GM21447 (cell line): ENCODE results near the gene FOXRED1.

ENCODE experiments used
- ATAC-seq: cut with Tn5 transposase; IDR thresholded peaks from one replicate; pipeline ENCODE4 v1.9.1; 2021; ENCODE audit not compliant: unreplicated experiment

The FOXRED1 gene

GRCh38 chr11:126310200-126310991, 41.4 kb downstream of the FOXRED1 start:
- no peak for ATAC-seq

- no peak for ATAC-seq
Observed at GRCh38 chr11:126310992-126311310, 42.0 kb downstream of the FOXRED1 start.

- ATAC-seq: peak; percentile 73
Observed at GRCh38 chr11:126311401-126312291, 42.7 kb downstream of the FOXRED1 start.

- no peak for ATAC-seq
Observed at GRCh38 chr11:126312961-126313360, 44.0 kb downstream of the FOXRED1 start.

- ATAC-seq: no peak
Observed at GRCh38 chr11:126313826-126314225, 44.9 kb downstream of the FOXRED1 start.

- no peak for ATAC-seq
Observed at GRCh38 chr11:126317432-126317755, 48.4 kb downstream of the FOXRED1 start.

- peak; percentile 28 for ATAC-seq
Observed at GRCh38 chr11:126317756-126318573, 49.0 kb downstream of the FOXRED1 start.

- peak; percentile 91 for ATAC-seq
Observed at GRCh38 chr11:126318574-126319373, 49.8 kb downstream of the FOXRED1 start.

GRCh38 chr11:126319374-126319740, 50.4 kb downstream of the FOXRED1 start:
- ATAC-seq: no peak

GRCh38 chr11:126322996-126323395, 54.0 kb downstream of the FOXRED1 start:
- ATAC-seq: no peak

GRCh38 chr11:126327281-126328000, 58.5 kb downstream of the FOXRED1 start:
- no peak for ATAC-seq
